Liver (tissue), 3 donors: ENCODE data around the gene NRIP2.

Experiments used
- EGR1 ChIP-seq, 2 donors: IDR thresholded peaks; 2 replicates each; pipeline ENCODE4 v1.6.1; 2016 to 2018; ENCODE audit warnings: antibody characterized with exemption in 2 of 2, low read depth in 2 of 2
- GABPA ChIP-seq, 2 donors: IDR thresholded peaks in 1 of 2; conservative IDR thresholded peaks in 1 of 2; 2 replicates each; pipeline ENCODE4 v1.6.1; 2016; ENCODE audit warnings: antibody characterized with exemption in 2 of 2, mild to moderate bottlenecking in 1 of 2, moderate library complexity in 1 of 2
- HNF4G ChIP-seq: IDR thresholded peaks from 2 replicates; pipeline ENCODE4 v1.6.1; 2016; ENCODE audit warnings: antibody characterized with exemption
- JUND ChIP-seq, 2 donors: IDR thresholded peaks; 2 replicates each; pipeline ENCODE4 v1.6.1; 2016; ENCODE audit warnings: antibody characterized with exemption in 2 of 2
- RAD21 ChIP-seq, 2 donors: IDR thresholded peaks; 2 replicates each; pipeline ENCODE4 v1.6.1; 2016; ENCODE audit warnings: antibody characterized with exemption in 2 of 2, mild to moderate bottlenecking in 2 of 2
- SP1 ChIP-seq: IDR thresholded peaks from 2 replicates; pipeline ENCODE4 v1.6.1; 2018; ENCODE audit warnings: antibody characterized with exemption, mild to moderate bottlenecking
- TAF1 ChIP-seq: conservative IDR thresholded peaks from 2 replicates; pipeline ENCODE4 v1.6.1; 2016; ENCODE audit warnings: antibody characterized with exemption, mild to moderate bottlenecking
- YY1 ChIP-seq: IDR thresholded peaks from 2 replicates; pipeline ENCODE4 v1.6.1; 2016; ENCODE audit warnings: antibody characterized with exemption, mild to moderate bottlenecking
- TF ChIP-seq, protein P1 (sequence below): fragments of 150-350 bp; IDR thresholded peaks from 2 replicates; pipeline ENCODE4 v1.5.1; 2017; ENCODE audit warnings: improper control_type of control experiment, low read depth, low read length; ENCODE audit not compliant: missing input control
- TF ChIP-seq, protein P2 (sequence below): IDR thresholded peaks from 2 replicates; pipeline ENCODE4 v1.6.1; 2016; ENCODE audit warnings: antibody characterized with exemption, mild to moderate bottlenecking
- TF ChIP-seq, protein P3 (sequence below): IDR thresholded peaks from 2 replicates; pipeline ENCODE4 v1.6.1; 2016; ENCODE audit warnings: antibody characterized with exemption
- TF ChIP-seq, protein P4 (sequence below): IDR thresholded peaks from 2 replicates; pipeline ENCODE4 v1.6.1; 2016; ENCODE audit warnings: antibody characterized with exemption
- donor health status: healthy.
- donor health status: healthy.

DNA sequence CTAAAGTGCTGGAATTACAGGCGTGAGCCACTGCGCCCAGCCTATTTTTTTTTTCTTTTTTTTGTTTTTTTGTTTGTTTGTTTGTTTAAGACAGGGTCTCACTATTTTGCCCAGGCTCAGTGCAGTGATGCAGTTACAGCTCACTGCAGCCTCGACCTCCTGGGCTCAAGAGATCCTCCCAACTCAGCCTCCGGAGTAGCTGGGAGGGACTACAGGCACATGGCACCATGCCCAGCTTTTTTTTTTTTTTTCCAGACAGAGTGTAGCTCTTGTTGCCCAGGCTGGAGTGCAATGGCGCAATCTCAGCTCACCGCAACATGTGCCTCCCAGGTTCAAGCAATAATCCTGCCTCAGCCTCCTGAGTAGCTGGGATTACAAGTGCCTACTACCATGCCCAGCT, 28.1 kb downstream of the NRIP2 start:
- TF ChIP-seq, protein P1, sequence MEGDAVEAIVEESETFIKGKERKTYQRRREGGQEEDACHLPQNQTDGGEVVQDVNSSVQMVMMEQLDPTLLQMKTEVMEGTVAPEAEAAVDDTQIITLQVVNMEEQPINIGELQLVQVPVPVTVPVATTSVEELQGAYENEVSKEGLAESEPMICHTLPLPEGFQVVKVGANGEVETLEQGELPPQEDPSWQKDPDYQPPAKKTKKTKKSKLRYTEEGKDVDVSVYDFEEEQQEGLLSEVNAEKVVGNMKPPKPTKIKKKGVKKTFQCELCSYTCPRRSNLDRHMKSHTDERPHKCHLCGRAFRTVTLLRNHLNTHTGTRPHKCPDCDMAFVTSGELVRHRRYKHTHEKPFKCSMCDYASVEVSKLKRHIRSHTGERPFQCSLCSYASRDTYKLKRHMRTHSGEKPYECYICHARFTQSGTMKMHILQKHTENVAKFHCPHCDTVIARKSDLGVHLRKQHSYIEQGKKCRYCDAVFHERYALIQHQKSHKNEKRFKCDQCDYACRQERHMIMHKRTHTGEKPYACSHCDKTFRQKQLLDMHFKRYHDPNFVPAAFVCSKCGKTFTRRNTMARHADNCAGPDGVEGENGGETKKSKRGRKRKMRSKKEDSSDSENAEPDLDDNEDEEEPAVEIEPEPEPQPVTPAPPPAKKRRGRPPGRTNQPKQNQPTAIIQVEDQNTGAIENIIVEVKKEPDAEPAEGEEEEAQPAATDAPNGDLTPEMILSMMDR, result no peak
- TF ChIP-seq EGR1 (IDR thresholded peaks at IDR 0.05; ENCODE audit: low read depth in 2 of 2) (no peak), TAF1 (no peak), SP1 (no peak), RAD21 (IDR thresholded peaks at IDR 0.05) (no peak), JUND (IDR thresholded peaks at IDR 0.05) (no peak), HNF4G (no peak), YY1 (no peak), GABPA (IDR thresholded peaks at IDR 0.05 in 1 of 2, conservative IDR thresholded peaks at IDR 0.05 in 1 of 2) (no peak)
- TF ChIP-seq, protein P2, sequence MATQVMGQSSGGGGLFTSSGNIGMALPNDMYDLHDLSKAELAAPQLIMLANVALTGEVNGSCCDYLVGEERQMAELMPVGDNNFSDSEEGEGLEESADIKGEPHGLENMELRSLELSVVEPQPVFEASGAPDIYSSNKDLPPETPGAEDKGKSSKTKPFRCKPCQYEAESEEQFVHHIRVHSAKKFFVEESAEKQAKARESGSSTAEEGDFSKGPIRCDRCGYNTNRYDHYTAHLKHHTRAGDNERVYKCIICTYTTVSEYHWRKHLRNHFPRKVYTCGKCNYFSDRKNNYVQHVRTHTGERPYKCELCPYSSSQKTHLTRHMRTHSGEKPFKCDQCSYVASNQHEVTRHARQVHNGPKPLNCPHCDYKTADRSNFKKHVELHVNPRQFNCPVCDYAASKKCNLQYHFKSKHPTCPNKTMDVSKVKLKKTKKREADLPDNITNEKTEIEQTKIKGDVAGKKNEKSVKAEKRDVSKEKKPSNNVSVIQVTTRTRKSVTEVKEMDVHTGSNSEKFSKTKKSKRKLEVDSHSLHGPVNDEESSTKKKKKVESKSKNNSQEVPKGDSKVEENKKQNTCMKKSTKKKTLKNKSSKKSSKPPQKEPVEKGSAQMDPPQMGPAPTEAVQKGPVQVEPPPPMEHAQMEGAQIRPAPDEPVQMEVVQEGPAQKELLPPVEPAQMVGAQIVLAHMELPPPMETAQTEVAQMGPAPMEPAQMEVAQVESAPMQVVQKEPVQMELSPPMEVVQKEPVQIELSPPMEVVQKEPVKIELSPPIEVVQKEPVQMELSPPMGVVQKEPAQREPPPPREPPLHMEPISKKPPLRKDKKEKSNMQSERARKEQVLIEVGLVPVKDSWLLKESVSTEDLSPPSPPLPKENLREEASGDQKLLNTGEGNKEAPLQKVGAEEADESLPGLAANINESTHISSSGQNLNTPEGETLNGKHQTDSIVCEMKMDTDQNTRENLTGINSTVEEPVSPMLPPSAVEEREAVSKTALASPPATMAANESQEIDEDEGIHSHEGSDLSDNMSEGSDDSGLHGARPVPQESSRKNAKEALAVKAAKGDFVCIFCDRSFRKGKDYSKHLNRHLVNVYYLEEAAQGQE, result no peak
- TF ChIP-seq, protein P3, sequence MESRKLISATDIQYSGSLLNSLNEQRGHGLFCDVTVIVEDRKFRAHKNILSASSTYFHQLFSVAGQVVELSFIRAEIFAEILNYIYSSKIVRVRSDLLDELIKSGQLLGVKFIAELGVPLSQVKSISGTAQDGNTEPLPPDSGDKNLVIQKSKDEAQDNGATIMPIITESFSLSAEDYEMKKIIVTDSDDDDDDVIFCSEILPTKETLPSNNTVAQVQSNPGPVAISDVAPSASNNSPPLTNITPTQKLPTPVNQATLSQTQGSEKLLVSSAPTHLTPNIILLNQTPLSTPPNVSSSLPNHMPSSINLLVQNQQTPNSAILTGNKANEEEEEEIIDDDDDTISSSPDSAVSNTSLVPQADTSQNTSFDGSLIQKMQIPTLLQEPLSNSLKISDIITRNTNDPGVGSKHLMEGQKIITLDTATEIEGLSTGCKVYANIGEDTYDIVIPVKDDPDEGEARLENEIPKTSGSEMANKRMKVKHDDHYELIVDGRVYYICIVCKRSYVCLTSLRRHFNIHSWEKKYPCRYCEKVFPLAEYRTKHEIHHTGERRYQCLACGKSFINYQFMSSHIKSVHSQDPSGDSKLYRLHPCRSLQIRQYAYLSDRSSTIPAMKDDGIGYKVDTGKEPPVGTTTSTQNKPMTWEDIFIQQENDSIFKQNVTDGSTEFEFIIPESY, result no peak
- TF ChIP-seq, protein P4, sequence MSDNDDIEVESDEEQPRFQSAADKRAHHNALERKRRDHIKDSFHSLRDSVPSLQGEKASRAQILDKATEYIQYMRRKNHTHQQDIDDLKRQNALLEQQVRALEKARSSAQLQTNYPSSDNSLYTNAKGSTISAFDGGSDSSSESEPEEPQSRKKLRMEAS, result no peak
